A549 (cell line): Measurements from ENCODE around the gene GLRX3.

Experiments used
- BHLHE40 ChIP-seq: IDR thresholded peaks from 2 replicates; pipeline ENCODE4 v1.6.1; 2012; ENCODE audit warnings: low read depth, low read length, inconsistent platforms
- FOSL2 ChIP-seq, 2 experiments: fragments of 450-650 bp in 1 of 2; fragments of >200 bp in 1 of 2; sonication (Bioruptor Twin) in 1 of 2; formaldehyde crosslinking; IDR thresholded peaks; 2 replicates each; pipeline versions ENCODE4 v1.5.0 to v1.6.1; 2016 to 2020; ENCODE audit warnings: mild to moderate bottlenecking in 1 of 2, moderate library complexity in 1 of 2
- JUN ChIP-seq, 2 experiments: fragments of >200 bp; sonication (Bioruptor Twin); formaldehyde crosslinking; IDR thresholded peaks; 2 replicates in 1 of 2; 3 replicates in 1 of 2; pipeline ENCODE4 v1.6.1; 2016 to 2017
- JUNB ChIP-seq: fragments of >200 bp; sonication (Bioruptor Twin); formaldehyde crosslinking; IDR thresholded peaks from 2 replicates; pipeline ENCODE4 v1.6.1; 2016
- KDM5A ChIP-seq: fragments of 200-600 bp; sonication (generic); IDR thresholded peaks from 2 replicates; pipeline ENCODE4 v1.6.1; 2016; ENCODE audit warnings: antibody characterized with exemption, mild to moderate bottlenecking
- MAX ChIP-seq: IDR thresholded peaks from 2 replicates; pipeline ENCODE4 v1.6.1; 2012
- NFE2L2 ChIP-seq: fragments of 150-350 bp; conservative IDR thresholded peaks from 2 replicates; pipeline ENCODE4 v1.6.1; 2014; ENCODE audit warnings: low read length
- NPAS2 ChIP-seq: fragments of 250-450 bp; sonication (Bioruptor Pico); IDR thresholded peaks from 2 replicates; pipeline ENCODE4 v1.8.0; 2022; ENCODE audit warnings: mild to moderate bottlenecking, moderate library complexity, borderline replicate concordance
- PBX3 ChIP-seq: IDR thresholded peaks from 2 replicates; pipeline ENCODE4 v1.6.1; 2012
- POLR2A ChIP-seq: IDR thresholded peaks from 2 replicates; pipeline ENCODE4 v1.6.1; 2012; ENCODE audit warnings: mild to moderate bottlenecking, low read length
- SMC3 ChIP-seq: fragments of >200 bp; sonication (Bioruptor Twin); formaldehyde crosslinking; IDR thresholded peaks from 3 replicates; pipeline ENCODE4 v1.6.1; 2018; ENCODE audit warnings: inconsistent platforms
- TF ChIP-seq, protein P1 (sequence below): fragments of >200 bp; sonication (Bioruptor Twin); formaldehyde crosslinking; IDR thresholded peaks from 3 replicates; pipeline ENCODE4 v1.5.1; 2016

GRCh38 chr10:130220251-130221185 is 84.3 kb downstream of the GLRX3 start:
- TF ChIP-seq SMC3 (no peak), POLR2A (no peak), PBX3 (no peak), JUNB (no peak), MAX (no peak), NPAS2 (CRISPR knock-in tag) (no peak), NFE2L2 (no peak), JUN (IDR thresholded peaks at IDR 0.05) (no peak), KDM5A (no peak), FOSL2 (IDR thresholded peaks at IDR 0.05) (no peak), FOSL2 (CRISPR knock-in tag; IDR thresholded peaks at IDR 0.05) (no peak), BHLHE40 (no peak)
- TF ChIP-seq, protein P1, sequence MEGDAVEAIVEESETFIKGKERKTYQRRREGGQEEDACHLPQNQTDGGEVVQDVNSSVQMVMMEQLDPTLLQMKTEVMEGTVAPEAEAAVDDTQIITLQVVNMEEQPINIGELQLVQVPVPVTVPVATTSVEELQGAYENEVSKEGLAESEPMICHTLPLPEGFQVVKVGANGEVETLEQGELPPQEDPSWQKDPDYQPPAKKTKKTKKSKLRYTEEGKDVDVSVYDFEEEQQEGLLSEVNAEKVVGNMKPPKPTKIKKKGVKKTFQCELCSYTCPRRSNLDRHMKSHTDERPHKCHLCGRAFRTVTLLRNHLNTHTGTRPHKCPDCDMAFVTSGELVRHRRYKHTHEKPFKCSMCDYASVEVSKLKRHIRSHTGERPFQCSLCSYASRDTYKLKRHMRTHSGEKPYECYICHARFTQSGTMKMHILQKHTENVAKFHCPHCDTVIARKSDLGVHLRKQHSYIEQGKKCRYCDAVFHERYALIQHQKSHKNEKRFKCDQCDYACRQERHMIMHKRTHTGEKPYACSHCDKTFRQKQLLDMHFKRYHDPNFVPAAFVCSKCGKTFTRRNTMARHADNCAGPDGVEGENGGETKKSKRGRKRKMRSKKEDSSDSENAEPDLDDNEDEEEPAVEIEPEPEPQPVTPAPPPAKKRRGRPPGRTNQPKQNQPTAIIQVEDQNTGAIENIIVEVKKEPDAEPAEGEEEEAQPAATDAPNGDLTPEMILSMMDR: no peak
